IPS-18a (cell line): ENCODE results near the gene NELL1.

ENCODE experiments used
- H3K27ac ChIP-seq: one replicate; pipeline ENCODE4 v1.5.1; 2013; ENCODE audit warnings: low read length
- H3K27me3 ChIP-seq: one replicate; pipeline ENCODE4 v1.6.1; 2013; ENCODE audit warnings: mild to moderate bottlenecking, low read length; ENCODE audit not compliant: control insufficient read depth, insufficient read depth
- H3K36me3 ChIP-seq: one replicate; pipeline ENCODE4 v1.6.1; 2013; ENCODE audit warnings: low read depth, low read length; ENCODE audit not compliant: control insufficient read depth
- H3K4me1 ChIP-seq: one replicate; pipeline ENCODE4 v1.6.1; 2013; ENCODE audit warnings: low read depth, low read length; ENCODE audit not compliant: control insufficient read depth
- H3K4me3 ChIP-seq: one replicate; pipeline ENCODE4 v1.5.1; 2013; ENCODE audit warnings: low read length
- H3K9ac ChIP-seq: one replicate; pipeline ENCODE4 v1.6.1; 2013; ENCODE audit warnings: mild to moderate bottlenecking, low read length, moderate library complexity
- H3K9me3 ChIP-seq: one replicate; pipeline ENCODE4 v1.6.1; 2013; ENCODE audit warnings: low read depth, low read length; ENCODE audit not compliant: control insufficient read depth

The NELL1 gene

GRCh38 chr11:21066030-21066429 lies 396.6 kb downstream of the NELL1 start:
- peaks cover 9% of the 10 kb centered on the region for H3K4me1 ChIP-seq
- no peaks in the 10 kb centered on the region for H3K36me3 ChIP-seq
- H3K9me3 ChIP-seq, result peaks cover 12% of the 10 kb centered on the region
- no peak overlapping the region for H3K4me3 ChIP-seq
- H3K27ac ChIP-seq, result no peak overlapping the region
- H3K9ac ChIP-seq, result no peak overlapping the region
- no peaks in the 10 kb centered on the region for H3K27me3 ChIP-seq

GRCh38 chr11:21068886-21069285 lies 399.5 kb downstream of the NELL1 start:
- H3K4me1 ChIP-seq, result peaks cover 16% of the 10 kb centered on the region
- H3K9ac ChIP-seq, result no peak overlapping the region
- no peak overlapping the region for H3K27ac ChIP-seq
- H3K4me3 ChIP-seq, result no peak overlapping the region
- peaks cover 4% of the 10 kb centered on the region for H3K9me3 ChIP-seq
- no peaks in the 10 kb centered on the region for H3K36me3 ChIP-seq
- H3K27me3 ChIP-seq, result no peaks in the 10 kb centered on the region

- Histone ChIP-seq H3K27ac (no peak overlapping the region), H3K9me3 (no peaks in the 10 kb centered on the region), H3K4me3 (no peak overlapping the region), H3K4me1 (peaks cover 16% of the 10 kb centered on the region), H3K36me3 (no peaks in the 10 kb centered on the region), H3K27me3 (no peaks in the 10 kb centered on the region), H3K9ac (no peak overlapping the region)
Observed at GRCh38 chr11:21069909-21070308, 400.5 kb downstream of the NELL1 start.

- no peaks in the 10 kb centered on the region for H3K9me3 ChIP-seq
- no peaks in the 10 kb centered on the region for H3K36me3 ChIP-seq
- H3K27me3 ChIP-seq, result no peaks in the 10 kb centered on the region
- peaks cover 7% of the 10 kb centered on the region for H3K4me1 ChIP-seq
- H3K4me3 ChIP-seq, result no peak overlapping the region
- no peak overlapping the region for H3K27ac ChIP-seq
- H3K9ac ChIP-seq, result no peak overlapping the region
Observed at GRCh38 chr11:21072558-21072957, 403.2 kb downstream of the NELL1 start.

GRCh38 chr11:21082853-21083252 lies 413.5 kb downstream of the NELL1 start:
- no peaks in the 10 kb centered on the region for H3K9me3 ChIP-seq
- H3K27me3 ChIP-seq, result no peaks in the 10 kb centered on the region
- no peak overlapping the region for H3K9ac ChIP-seq
- H3K4me1 ChIP-seq, result no peaks in the 10 kb centered on the region
- no peak overlapping the region for H3K27ac ChIP-seq
- no peaks in the 10 kb centered on the region for H3K36me3 ChIP-seq
- no peak overlapping the region for H3K4me3 ChIP-seq

- no peaks in the 10 kb centered on the region for H3K36me3 ChIP-seq
- H3K9ac ChIP-seq, result no peak overlapping the region
- H3K4me1 ChIP-seq, result no peaks in the 10 kb centered on the region
- H3K9me3 ChIP-seq, result no peaks in the 10 kb centered on the region
- H3K4me3 ChIP-seq, result no peak overlapping the region
- no peak overlapping the region for H3K27ac ChIP-seq
- no peaks in the 10 kb centered on the region for H3K27me3 ChIP-seq
Observed at GRCh38 chr11:21088930-21089329, 419.5 kb downstream of the NELL1 start.

- no peak overlapping the region for H3K27ac ChIP-seq
- no peak overlapping the region for H3K4me3 ChIP-seq
- H3K36me3 ChIP-seq, result no peaks in the 10 kb centered on the region
- H3K27me3 ChIP-seq, result no peaks in the 10 kb centered on the region
- H3K9me3 ChIP-seq, result no peaks in the 10 kb centered on the region
- H3K4me1 ChIP-seq, result no peaks in the 10 kb centered on the region
- H3K9ac ChIP-seq, result no peak overlapping the region
Observed at GRCh38 chr11:21104641-21105040, 435.3 kb downstream of the NELL1 start.

GRCh38 chr11:21105196-21105917 lies 436.0 kb downstream of the NELL1 start:
- Histone ChIP-seq H3K4me1 (no peaks in the 10 kb centered on the region), H3K27me3 (no peaks in the 10 kb centered on the region)

GRCh38 chr11:21109341-21109740 lies 440.0 kb downstream of the NELL1 start:
- no peaks in the 10 kb centered on the region for H3K4me1 ChIP-seq
- no peak overlapping the region for H3K4me3 ChIP-seq
- no peak overlapping the region for H3K9ac ChIP-seq
- H3K36me3 ChIP-seq, result no peaks in the 10 kb centered on the region
- H3K9me3 ChIP-seq, result no peaks in the 10 kb centered on the region
- no peak overlapping the region for H3K27ac ChIP-seq
- no peaks in the 10 kb centered on the region for H3K27me3 ChIP-seq

More at GRCh38 chr11:21105196-21105917, 436.0 kb downstream of the NELL1 start:
- H3K9me3 ChIP-seq, result no peaks in the 10 kb centered on the region
- no peak overlapping the region for H3K27ac ChIP-seq
- H3K4me3 ChIP-seq, result no peak overlapping the region
- H3K36me3 ChIP-seq, result no peaks in the 10 kb centered on the region
- no peak overlapping the region for H3K9ac ChIP-seq

- Histone ChIP-seq H3K27me3 (no peaks in the 10 kb centered on the region), H3K9me3 (no peaks in the 10 kb centered on the region), H3K4me3 (no peak overlapping the region), H3K27ac (no peak overlapping the region), H3K9ac (no peak overlapping the region), H3K4me1 (no peaks in the 10 kb centered on the region), H3K36me3 (no peaks in the 10 kb centered on the region)
Observed at GRCh38 chr11:21110415-21110814, 441.0 kb downstream of the NELL1 start.

GRCh38 chr11:21113876-21114275 lies 444.5 kb downstream of the NELL1 start:
- no peaks in the 10 kb centered on the region for H3K27me3 ChIP-seq
- no peak overlapping the region for H3K27ac ChIP-seq
- H3K9ac ChIP-seq, result no peak overlapping the region
- no peaks in the 10 kb centered on the region for H3K4me1 ChIP-seq
- no peaks in the 10 kb centered on the region for H3K9me3 ChIP-seq
- no peak overlapping the region for H3K4me3 ChIP-seq
- no peaks in the 10 kb centered on the region for H3K36me3 ChIP-seq

- Histone ChIP-seq H3K4me3 (no peak overlapping the region), H3K36me3 (no peaks in the 10 kb centered on the region), H3K27me3 (no peaks in the 10 kb centered on the region), H3K27ac (no peak overlapping the region), H3K9me3 (no peaks in the 10 kb centered on the region), H3K9ac (no peak overlapping the region), H3K4me1 (no peaks in the 10 kb centered on the region)
Observed at GRCh38 chr11:21116009-21116408, 446.6 kb downstream of the NELL1 start.
